ENCODE data around the gene LRRC8E. TPM values are rescaled to one million over a fixed set of nuclear protein-coding genes. Genes with fewer than 3 reads are reported as not detected.
"Not testable (repeated sequence)": the region's sequence is repeated elsewhere in the genome, so short reads cannot be mapped to it uniquely, and the experiment has no call there.

LRRC8E gene
- total RNA-seq, 4 donors from 2014 or later, result 0.79 to 1.5 TPM; not detected in 2

DNA sequence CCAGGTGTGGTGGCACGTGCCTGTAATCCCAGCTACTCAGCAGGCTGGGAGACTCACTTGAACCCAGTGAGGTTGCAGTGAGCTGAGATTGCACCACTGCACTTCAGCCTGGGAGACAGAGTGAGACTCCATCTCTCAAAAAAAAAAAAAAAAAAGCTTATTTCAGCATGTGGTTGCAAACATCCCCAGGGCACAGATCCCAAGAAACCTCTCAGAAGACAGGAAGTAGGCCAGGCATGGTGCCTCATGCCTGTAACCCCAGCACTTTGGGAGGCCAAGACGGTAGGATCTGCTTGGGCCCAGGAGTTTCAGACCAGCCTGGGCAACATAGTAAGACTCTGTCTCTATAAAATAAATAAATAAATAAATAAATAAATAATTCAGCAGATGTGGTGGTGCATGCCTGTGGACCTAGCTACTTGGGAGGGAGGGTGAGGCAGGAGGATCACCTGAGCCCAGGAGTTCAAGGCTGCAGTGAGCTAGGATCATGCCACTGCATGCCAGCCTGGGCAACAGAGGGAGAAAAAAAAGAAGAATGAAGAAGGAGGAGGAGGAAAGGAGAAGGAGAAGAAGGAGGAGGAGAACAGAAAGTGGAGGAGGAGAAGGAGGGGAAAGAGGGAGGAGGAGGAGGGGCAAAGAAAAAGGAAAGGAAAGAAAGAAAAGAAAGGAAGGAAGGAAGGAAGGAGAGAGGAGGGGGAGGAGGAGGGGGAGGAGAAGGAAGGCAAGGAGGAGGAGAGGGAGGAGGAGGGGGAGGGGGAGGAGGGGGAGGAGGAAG lies 4.3 kb upstream of the LRRC8E start:
- H3K36me3 ChIP-seq, result no peaks in the 10 kb centered on the region
- WGBS, 2 donors (ENCODE audit: low coverage in 1 of 2), result 81% methylated on average over 2 of the region's 2 CpGs; no CpG with 5 or more reads in 1 of the 2 donors
- H3K4me3 ChIP-seq, result no peak overlapping the region
- TF ChIP-seq EP300 (IDR thresholded peaks at IDR 0.05; ENCODE audit: low read depth), result no peak
- TF ChIP-seq POLR2AphosphoS5 (IDR thresholded peaks at IDR 0.05), result no peak
- TF ChIP-seq, protein P1, sequence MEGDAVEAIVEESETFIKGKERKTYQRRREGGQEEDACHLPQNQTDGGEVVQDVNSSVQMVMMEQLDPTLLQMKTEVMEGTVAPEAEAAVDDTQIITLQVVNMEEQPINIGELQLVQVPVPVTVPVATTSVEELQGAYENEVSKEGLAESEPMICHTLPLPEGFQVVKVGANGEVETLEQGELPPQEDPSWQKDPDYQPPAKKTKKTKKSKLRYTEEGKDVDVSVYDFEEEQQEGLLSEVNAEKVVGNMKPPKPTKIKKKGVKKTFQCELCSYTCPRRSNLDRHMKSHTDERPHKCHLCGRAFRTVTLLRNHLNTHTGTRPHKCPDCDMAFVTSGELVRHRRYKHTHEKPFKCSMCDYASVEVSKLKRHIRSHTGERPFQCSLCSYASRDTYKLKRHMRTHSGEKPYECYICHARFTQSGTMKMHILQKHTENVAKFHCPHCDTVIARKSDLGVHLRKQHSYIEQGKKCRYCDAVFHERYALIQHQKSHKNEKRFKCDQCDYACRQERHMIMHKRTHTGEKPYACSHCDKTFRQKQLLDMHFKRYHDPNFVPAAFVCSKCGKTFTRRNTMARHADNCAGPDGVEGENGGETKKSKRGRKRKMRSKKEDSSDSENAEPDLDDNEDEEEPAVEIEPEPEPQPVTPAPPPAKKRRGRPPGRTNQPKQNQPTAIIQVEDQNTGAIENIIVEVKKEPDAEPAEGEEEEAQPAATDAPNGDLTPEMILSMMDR (IDR thresholded peaks at IDR 0.05), result no peak
- no peak for TF ChIP-seq POLR2A (IDR thresholded peaks at IDR 0.05)
- H3K9me3 ChIP-seq, result no peaks in the 10 kb centered on the region
- H3K27me3 ChIP-seq, result peaks cover 35% of the 10 kb centered on the region
- H3K4me1 ChIP-seq, result peaks cover 0 to 10% (median 9%) of the 10 kb centered on the region in 4 donors
- in situ Hi-C loops (cut with MboI; ENCODE audit: low pct_ligation_motif_present in 1 of 4, low pct_unique_long_range_greater_than_20kb in 1 of 4, low sequenced_read_pairs in 3 of 4) (no loop called here), intact Hi-C loops (cut with DNase I; ENCODE audit: low total_unique reads) (no loop called here)
- H3K27ac ChIP-seq, result no peak overlapping the region
- no peak for DNase-seq

DNA sequence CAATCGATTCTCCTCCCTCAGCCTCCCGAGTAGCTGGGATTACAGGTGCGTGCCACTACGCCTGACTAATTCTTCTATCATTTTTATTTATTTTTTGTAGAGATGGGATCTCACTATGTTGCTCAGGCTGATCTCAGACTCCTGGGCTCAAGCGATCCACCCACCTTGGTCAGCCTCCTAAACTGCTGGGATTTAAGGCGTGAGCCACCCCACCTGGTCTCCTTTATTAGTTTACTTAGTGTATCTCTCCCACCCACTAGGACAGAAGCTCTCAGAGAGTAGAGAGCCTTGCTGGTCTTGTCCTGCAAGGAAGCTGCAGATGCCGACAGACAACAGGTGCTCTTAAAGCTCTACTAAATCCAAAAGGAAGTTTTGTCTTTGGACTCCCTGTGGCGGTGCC lies 2.5 kb upstream of the LRRC8E start:
- Histone ChIP-seq H3K27ac (no peak overlapping the region), H3K9me3 (no peaks in the 10 kb centered on the region), H3K36me3 (no peaks in the 10 kb centered on the region), H3K4me3 (no peak overlapping the region), H3K27me3 (peaks cover 44% of the 10 kb centered on the region), H3K4me1 (peaks cover 0 to 11% (median 9%) of the 10 kb centered on the region in 4 donors)
- 61 to 74% methylated on average over 5 to 8 of the region's 8 CpGs for WGBS, 2 donors (ENCODE audit: low coverage in 1 of 2)
- intact Hi-C loops (cut with DNase I; ENCODE audit: low total_unique reads) (no loop called here), in situ Hi-C loops (cut with MboI; ENCODE audit: low pct_ligation_motif_present in 1 of 4, low pct_unique_long_range_greater_than_20kb in 1 of 4, low sequenced_read_pairs in 3 of 4) (no loop called here)
- no peak for TF ChIP-seq POLR2AphosphoS5 (IDR thresholded peaks at IDR 0.05)
- TF ChIP-seq, protein P1 (IDR thresholded peaks at IDR 0.05), result no peak
- TF ChIP-seq EP300 (IDR thresholded peaks at IDR 0.05; ENCODE audit: low read depth), result no peak
- TF ChIP-seq POLR2A (IDR thresholded peaks at IDR 0.05), result no peak
- no peak for DNase-seq

DNA sequence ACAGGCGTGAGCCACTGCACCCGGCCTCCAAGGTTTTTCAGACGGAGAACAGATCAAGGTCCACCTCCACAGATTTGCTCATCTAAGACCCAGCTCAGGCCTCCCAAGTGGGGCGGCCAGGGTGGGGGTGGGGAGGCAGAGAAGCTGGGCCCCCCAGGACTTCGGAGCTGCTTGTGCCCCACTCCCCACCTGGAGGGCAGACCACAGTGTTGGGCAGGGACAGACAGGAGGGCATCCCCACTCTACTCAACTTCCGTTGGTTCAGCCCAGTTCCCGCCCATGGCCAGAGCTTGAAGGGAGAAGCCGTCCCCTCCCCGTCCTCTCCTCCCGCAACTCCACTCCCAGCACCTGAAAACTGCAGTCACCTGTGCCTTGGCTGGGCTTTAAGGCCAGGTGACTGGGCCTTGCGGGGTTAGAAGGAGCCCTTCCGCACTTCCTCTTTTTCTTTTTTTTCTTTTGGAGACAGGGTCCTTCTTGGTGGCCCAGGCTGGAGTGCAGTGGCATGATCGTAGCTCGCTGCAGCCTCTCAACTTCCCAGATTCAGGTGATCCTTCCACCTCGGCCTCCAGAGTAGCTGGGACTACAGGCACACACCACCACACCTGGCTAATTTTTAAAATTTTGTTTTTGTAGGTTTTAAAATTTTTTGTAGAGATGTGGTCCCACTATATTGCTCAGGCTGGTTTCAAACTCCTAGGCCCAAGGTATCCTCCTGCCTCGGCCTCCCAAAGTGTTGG lies 734 bp upstream of the LRRC8E start:
- TF ChIP-seq POLR2AphosphoS5 (IDR thresholded peaks at IDR 0.05) (no peak), POLR2A (IDR thresholded peaks at IDR 0.05) (no peak), EP300 (IDR thresholded peaks at IDR 0.05; ENCODE audit: low read depth) (no peak)
- TF ChIP-seq, protein P1 (IDR thresholded peaks at IDR 0.05), result no peak
- Histone ChIP-seq H3K36me3 (no peaks in the 10 kb centered on the region), H3K9me3 (no peaks in the 10 kb centered on the region), H3K4me1 (peaks cover 0 to 11% (median 9%) of the 10 kb centered on the region in 4 donors), H3K27ac (no peak overlapping the region), H3K27me3 (peaks cover 38% of the 10 kb centered on the region), H3K4me3 (no peak overlapping the region)
- intact Hi-C loops (cut with DNase I; ENCODE audit: low total_unique reads) (no loop called here), in situ Hi-C loops (cut with MboI; ENCODE audit: low pct_ligation_motif_present in 1 of 4, low pct_unique_long_range_greater_than_20kb in 1 of 4, low sequenced_read_pairs in 3 of 4) (no loop called here)
- DNase-seq, result peak; percentile 5
- WGBS, 2 donors (ENCODE audit: low coverage in 1 of 2), result 60 to 77% methylated on average over 6 to 14 of the region's 16 CpGs

DNA sequence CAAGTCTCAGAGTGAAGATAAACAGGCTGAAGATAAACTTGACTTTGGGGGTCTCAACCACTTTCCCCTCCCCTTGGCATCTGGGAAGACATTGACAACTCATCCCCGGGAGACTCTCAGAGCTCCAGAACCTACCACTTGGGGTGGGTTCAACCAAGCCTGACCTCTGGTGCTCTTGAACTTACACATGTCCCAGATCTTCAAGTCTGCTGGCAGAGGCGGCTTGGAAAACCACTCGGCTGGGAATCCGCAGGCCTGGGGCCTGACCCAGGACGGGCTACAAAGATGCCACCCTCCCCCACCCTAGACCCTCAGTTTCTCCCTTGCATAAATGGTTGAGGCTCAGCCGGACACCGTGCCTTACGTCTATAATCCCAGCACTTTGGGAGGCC lies 512 bp downstream of the LRRC8E start:
- TF ChIP-seq, protein P1 (IDR thresholded peaks at IDR 0.05), result no peak
- TF ChIP-seq EP300 (IDR thresholded peaks at IDR 0.05; ENCODE audit: low read depth) (no peak), POLR2A (IDR thresholded peaks at IDR 0.05) (no peak), POLR2AphosphoS5 (IDR thresholded peaks at IDR 0.05) (no peak)
- Histone ChIP-seq H3K36me3 (no peaks in the 10 kb centered on the region), H3K27me3 (peaks cover 38% of the 10 kb centered on the region), H3K4me1 (peaks cover 0 to 11% (median 9%) of the 10 kb centered on the region in 4 donors), H3K4me3 (peak overlapping the region in 3 of 4 donors; percentile 36 to 48 (median 43)), H3K27ac (peak overlapping the region in 1 of 4 donors; percentile 29), H3K9me3 (no peaks in the 10 kb centered on the region)
- DNase-seq, result peak; percentile 8
- intact Hi-C loops (cut with DNase I; ENCODE audit: low total_unique reads), result no loop called here
- 70% methylated on average over 8 of the region's 8 CpGs; no CpG with 5 or more reads in 1 of the 2 donors for WGBS, 2 donors (ENCODE audit: low coverage in 1 of 2)
- in situ Hi-C loops (cut with MboI; ENCODE audit: low pct_ligation_motif_present in 1 of 4, low pct_unique_long_range_greater_than_20kb in 1 of 4, low sequenced_read_pairs in 3 of 4), result no loop called here

DNA sequence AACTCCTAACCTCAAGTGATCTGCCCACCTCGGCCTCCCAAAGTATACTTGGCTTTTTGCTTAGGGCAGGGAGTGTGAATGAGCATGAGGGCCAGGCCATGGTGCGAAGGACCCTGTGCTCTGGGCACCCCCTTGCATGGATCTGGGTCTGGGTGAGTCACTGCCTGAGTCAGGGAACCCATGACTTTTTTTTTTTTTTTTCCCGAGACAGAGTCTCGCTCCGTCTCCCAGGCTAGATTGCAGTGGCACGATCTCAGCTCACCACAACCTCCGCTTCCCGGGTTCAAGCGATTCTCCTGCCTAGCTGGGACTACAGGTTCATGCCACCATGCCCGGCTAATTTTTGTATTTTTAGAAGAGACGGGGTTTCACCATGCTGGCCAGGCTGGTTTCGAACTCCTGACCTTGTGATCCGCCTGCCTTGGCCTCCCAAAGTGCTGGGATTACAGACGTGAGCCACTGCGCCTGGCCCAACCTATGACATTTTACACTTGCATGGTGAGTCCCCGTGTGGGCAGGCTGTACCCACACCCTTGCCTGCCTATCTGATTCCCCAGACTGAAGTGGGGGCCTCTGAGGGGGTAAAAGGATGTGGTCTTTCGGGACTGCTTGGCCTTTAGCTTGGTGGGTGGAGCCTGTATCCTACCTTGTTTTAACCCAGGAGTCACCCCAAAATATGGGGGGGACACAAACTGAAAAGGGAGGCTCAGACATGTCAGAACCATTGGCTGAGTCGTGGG lies 5.2 kb downstream of the LRRC8E start:
- H3K4me3 ChIP-seq; DNase-seq; H3K9me3 ChIP-seq; H3K36me3 ChIP-seq; in situ Hi-C loops (cut with MboI; ENCODE audit: low pct_ligation_motif_present in 1 of 4, low pct_unique_long_range_greater_than_20kb in 1 of 4, low sequenced_read_pairs in 3 of 4); H3K27ac ChIP-seq; intact Hi-C loops (cut with DNase I; ENCODE audit: low total_unique reads): not testable (repeated sequence)
- H3K27me3 ChIP-seq, result peaks cover 14% of the 10 kb centered on the region
- WGBS, 2 donors (ENCODE audit: low coverage in 1 of 2), result 87 to 97% methylated on average over 6 to 18 of the region's 18 CpGs
- peaks cover 0 to 11% (median 5%) of the 10 kb centered on the region in 4 donors for H3K4me1 ChIP-seq
